ENCODE results near the gene C21orf91. TPM values are rescaled to one million over a fixed set of nuclear protein-coding genes. Genes with fewer than 3 reads are reported as not detected.

The C21orf91 gene
- total and polyA plus RNA-seq, 9 of the 15 experiments (the other 6 are each of a cell fraction or from before 2014, with no cell fraction given), result 3.9 to 14.1 (median 12.1) TPM

DNA sequence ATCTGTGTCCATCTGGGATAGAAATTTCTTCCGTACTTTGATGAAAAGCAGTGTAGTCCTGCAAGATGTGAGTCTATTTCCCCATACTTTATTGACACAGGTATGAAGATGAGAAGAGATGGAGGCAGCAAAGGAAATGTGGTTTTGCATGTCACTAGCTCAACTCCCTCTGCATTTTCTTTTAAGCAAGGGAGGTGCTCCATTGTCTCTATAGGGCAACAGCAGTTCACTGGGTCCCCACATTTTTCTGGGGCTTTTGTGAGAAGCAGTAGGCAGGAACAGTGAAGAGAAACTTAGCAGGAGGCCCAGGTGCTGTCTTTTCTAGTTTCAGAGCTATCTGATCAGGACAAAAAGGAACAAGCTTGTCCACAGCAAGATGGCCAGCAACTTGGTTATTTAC is 37.1 kb downstream of the C21orf91 start:
- no peaks in the 10 kb centered on the region for H3K79me2 ChIP-seq (ENCODE audit: control insufficient read depth, insufficient read depth, low read length)
- no peaks in the 10 kb centered on the region for H3K4me1 ChIP-seq (replicated peaks in 1 of 2; ENCODE audit: control insufficient read depth in 2 of 2, insufficient read depth in 2 of 2, low read length in 2 of 2)
- H3K9me1 ChIP-seq (ENCODE audit: control insufficient read depth, insufficient read depth, low read length), result no peaks in the 10 kb centered on the region
- no TSS peak for BruUV-seq (replicated peaks)
- ChIA-PET POLR2A (interaction anchor here (1.0 kb wide), 1 partner anchor 36 kb away, joined by 4 read pairs; no protein-coding TSS in a partner anchor), CTCF (ENCODE audit: low intra/inter-chr PET ratio) (no interaction called here)
- H3K9ac ChIP-seq (ENCODE audit: insufficient read depth in 1 of 2, low read depth in 2 of 2, low read length in 2 of 2), result no peak overlapping the region
- in situ Hi-C loops (cut with MboI), result no loop called here
- TF ChIP-seq ZNF79 (CRISPR knock-in tag; IDR thresholded peaks at IDR 0.05; ENCODE audit: low read depth) (no peak), CEBPG (CRISPR knock-in tag; IDR thresholded peaks at IDR 0.05) (no peak), CEBPG (tag; conservative IDR thresholded peaks at IDR 0.05 in 1 of 2, IDR thresholded peaks at IDR 0.05 in 1 of 2) (no peak), LCOR (CRISPR knock-in tag; IDR thresholded peaks at IDR 0.05) (no peak)
- TF ChIP-seq, protein P1, sequence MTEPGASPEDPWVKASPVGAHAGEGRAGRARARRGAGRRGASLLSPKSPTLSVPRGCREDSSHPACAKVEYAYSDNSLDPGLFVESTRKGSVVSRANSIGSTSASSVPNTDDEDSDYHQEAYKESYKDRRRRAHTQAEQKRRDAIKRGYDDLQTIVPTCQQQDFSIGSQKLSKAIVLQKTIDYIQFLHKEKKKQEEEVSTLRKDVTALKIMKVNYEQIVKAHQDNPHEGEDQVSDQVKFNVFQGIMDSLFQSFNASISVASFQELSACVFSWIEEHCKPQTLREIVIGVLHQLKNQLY (CRISPR knock-in tag; conservative IDR thresholded peaks at IDR 0.05), result no peak
- no peak overlapping the region for H3K27ac ChIP-seq (ENCODE audit: extremely low read depth, low read depth, low read length)
- H3K4me3 ChIP-seq, result no peak overlapping the region
- H3K27me3 ChIP-seq (ENCODE audit: control insufficient read depth in 2 of 2, insufficient read depth in 2 of 2, low read length in 2 of 2), result no peaks in the 10 kb centered on the region
- intact Hi-C loops (cut with micrococcal nuclease), result no loop called here
- ATAC-seq (no peak), DNase-seq (ENCODE audit: extremely low read depth in 1 of 4, low spot score in 3 of 4) (no peak), FAIRE-seq (no peak)
- H3K36me3 ChIP-seq (ENCODE audit: control insufficient read depth, insufficient read depth, low read length), result peaks cover 12% of the 10 kb centered on the region; the same call in 2 of the 3 replicates
- no peaks in the 10 kb centered on the region for H3K9me3 ChIP-seq (replicated peaks; ENCODE audit: control insufficient read depth, insufficient read depth, low read depth, low read length)
- H3K4me2 ChIP-seq (ENCODE audit: insufficient read depth, low read length), result no peak overlapping the region
- WGBS (ENCODE audit: insufficient coverage, low coverage, missing lambda C conversion rate), result 56% methylated on average over 1 of the region's 1 CpG
- H2AFZ ChIP-seq (ENCODE audit: low read depth, low read length), result no peak overlapping the region
- no peaks in the 10 kb centered on the region for H4K20me1 ChIP-seq (replicated peaks; ENCODE audit: control insufficient read depth, insufficient read depth, low read length)

- Histone ChIP-seq H3K36me3 (ENCODE audit: control insufficient read depth, insufficient read depth, low read length) (peaks cover 7% of the 10 kb centered on the region; the same call in 2 of the 3 replicates), H3K4me3 (no peak overlapping the region), H4K20me1 (replicated peaks; ENCODE audit: control insufficient read depth, insufficient read depth, low read length) (no peaks in the 10 kb centered on the region), H3K27me3 (ENCODE audit: control insufficient read depth in 2 of 2, insufficient read depth in 2 of 2, low read length in 2 of 2) (no peaks in the 10 kb centered on the region), H3K9me1 (ENCODE audit: control insufficient read depth, insufficient read depth, low read length) (no peaks in the 10 kb centered on the region), H3K4me2 (ENCODE audit: insufficient read depth, low read length) (no peak overlapping the region), H3K27ac (ENCODE audit: extremely low read depth, low read depth, low read length) (no peak overlapping the region), H3K4me1 (replicated peaks in 1 of 2; ENCODE audit: control insufficient read depth in 2 of 2, insufficient read depth in 2 of 2, low read length in 2 of 2) (no peaks in the 10 kb centered on the region), H3K9ac (ENCODE audit: insufficient read depth in 1 of 2, low read depth in 2 of 2, low read length in 2 of 2) (no peak overlapping the region), H2AFZ (ENCODE audit: low read depth, low read length) (no peak overlapping the region), H3K9me3 (replicated peaks; ENCODE audit: control insufficient read depth, insufficient read depth, low read depth, low read length) (no peaks in the 10 kb centered on the region), H3K79me2 (ENCODE audit: control insufficient read depth, insufficient read depth, low read length) (no peaks in the 10 kb centered on the region)
- no TSS peak for BruUV-seq (replicated peaks)
- CTCF ChIA-PET (ENCODE audit: low intra/inter-chr PET ratio), result no interaction called here
- WGBS (ENCODE audit: insufficient coverage, low coverage, missing lambda C conversion rate), result 39% methylated on average over 5 of the region's 5 CpGs
- FAIRE-seq (no peak), ATAC-seq (no peak), DNase-seq (ENCODE audit: extremely low read depth in 1 of 4, low spot score in 3 of 4) (no peak)
- TF ChIP-seq TRIM25 (IDR thresholded peaks at IDR 0.05; ENCODE audit: borderline replicate concordance) (no peak), KLF6 (CRISPR knock-in tag; IDR thresholded peaks at IDR 0.05; ENCODE audit: borderline replicate concordance) (no peak), TAF15 (IDR thresholded peaks at IDR 0.05; ENCODE audit: low read depth, low read length) (no peak), ELF4 (CRISPR knock-in tag; IDR thresholded peaks at IDR 0.05) (no peak), MTA3 (IDR thresholded peaks at IDR 0.05; ENCODE audit: borderline replicate concordance) (no peak)
- intact Hi-C loops (cut with micrococcal nuclease) (no loop called here), in situ Hi-C loops (cut with MboI) (no loop called here)
- POLR2A ChIA-PET, result interaction anchor here (0.6 to 1.1 kb wide), 3 partner anchors 10 to 37 kb away, joined by 3 to 4 read pairs (median 3); no protein-coding TSS in a partner anchor
These were observed 37.6 kb downstream of the C21orf91 start for GRCh38 chr21:17781524-17781923.
